Sigmoid colon (tissue), 7 donors: Measurements from ENCODE around the gene ATXN1. TPM values are rescaled to one million over a fixed set of nuclear protein-coding genes. Genes with fewer than 3 reads are reported as not detected.

Experiments
- DNase-seq: peaks from one replicate; pipeline ENCODE4 v3.0.0-alpha.2; 2019
- H3K27ac ChIP-seq, 4 donors: fragments of 200-600 bp; sonication (generic); one replicate each; pipeline ENCODE4 v1.5.1; 2016 to 2019; ENCODE audit warnings: mild to moderate bottlenecking in 1 of 4
- H3K27me3 ChIP-seq, 3 donors: fragments of 200-600 bp; sonication (generic); one replicate each; pipeline ENCODE4 v1.5.1; 2019; ENCODE audit warnings: mild to moderate bottlenecking in 1 of 3
- H3K36me3 ChIP-seq, 4 donors: fragments of 200-600 bp; sonication (generic); one replicate each; pipeline ENCODE4 v1.5.1; 2016 to 2019
- H3K4me1 ChIP-seq, 4 donors: fragments of 200-600 bp; sonication (generic); one replicate each; pipeline ENCODE4 v1.5.1; 2017 to 2019
- H3K4me3 ChIP-seq, 4 donors: fragments of 200-600 bp; sonication (generic); one replicate each; pipeline ENCODE4 v1.5.1; 2017 to 2019; ENCODE audit warnings: mild to moderate bottlenecking in 2 of 4, moderate library complexity in 1 of 4
- H3K9me3 ChIP-seq, 4 donors: fragments of 200-600 bp in 3 of 4; sonication (generic) in 3 of 4; one replicate each; pipeline versions ENCODE4 v1.5.1 to v1.6.1; 2013 to 2019
- CTCF ChIP-seq, 4 experiments: fragments of 450-650 bp in 3 of 4; fragments of 200-600 bp in 1 of 4; IDR thresholded peaks; one replicate each; pipeline ENCODE4 v1.5.1; 2016 to 2019; ENCODE audit warnings: antibody characterized with exemption in 4 of 4, mild to moderate bottlenecking in 3 of 4, moderate library complexity in 2 of 4
- EP300 ChIP-seq, 4 donors: sonication (generic); formaldehyde crosslinking; IDR thresholded peaks; one replicate each; pipeline ENCODE4 v1.6.1; 2017; ENCODE audit warnings: antibody characterized with exemption in 4 of 4
- POLR2A ChIP-seq, 2 donors: fragments of 450-650 bp; IDR thresholded peaks; one replicate each; pipeline ENCODE4 v1.6.1; 2016; ENCODE audit warnings: antibody characterized with exemption in 2 of 2, mild to moderate bottlenecking in 2 of 2, moderate library complexity in 2 of 2
- POLR2AphosphoS5 ChIP-seq, 4 donors: sonication (generic); formaldehyde crosslinking; IDR thresholded peaks; one replicate each; pipeline ENCODE4 v1.6.1; 2017; ENCODE audit warnings: antibody characterized with exemption in 4 of 4
- WGBS, 2 donors: extraction: QIAGEN DNeasy Blood & Tissue Kit; methylation state at CpG; one replicate each; pipeline ENCODE4 v1.1.7; 2013; 5-methylcytosine and 5-hydroxymethylcytosine counted together
- intact Hi-C: fragments of 100-400 bp; cut with DNase I; formaldehyde crosslinking; loops from one replicate; pipeline ENCODE4 v1.15.1; 2023
- polyA plus RNA-seq, 3 donors: library from polyadenylated mRNA; stranded (reverse); fragments of 200-250 nt; gene quantifications; one replicate each; pipeline ENCODE4 v1.2.3, GENCODE V29; 2013
- total RNA-seq, 4 donors: library from RNA; depleted of rRNA; stranded (reverse); fragments of >200 nt; gene quantifications; one replicate each; pipeline ENCODE4 v1.1.0, GENCODE V29; 2016
- donor health status: healthy with polysubstance abuse.
- donor health status: Bipolar disorder and iron deficiency.
- donor health status: healthy.

ATXN1 gene
- total and polyA plus RNA-seq, 7 donors = 4.8 to 95.3 (median 37.7) TPM

DNA sequence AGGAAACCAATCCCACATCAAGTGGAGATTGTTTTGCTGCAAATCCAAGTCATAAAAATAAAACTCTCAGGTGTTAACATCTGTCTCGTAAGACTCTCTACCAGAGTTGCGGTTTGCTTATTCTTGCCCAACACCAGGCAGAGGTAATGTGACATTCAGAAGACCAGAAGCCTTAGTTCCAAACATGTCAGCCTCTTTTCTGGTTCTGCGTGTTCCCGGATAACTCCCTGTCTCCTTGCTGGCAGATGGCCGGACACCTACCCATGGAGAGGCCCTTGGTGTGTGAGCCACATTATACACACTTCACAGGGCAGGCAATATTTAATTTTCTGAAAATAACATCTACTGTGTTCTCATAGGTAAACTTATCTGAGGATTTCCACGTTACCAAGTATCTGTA lies 449.5 kb downstream of the ATXN1 start:
- H3K27ac ChIP-seq = no peak overlapping the region
- no peak for DNase-seq
- H3K27me3 ChIP-seq = no peaks in the 10 kb centered on the region
- TF ChIP-seq POLR2A (IDR thresholded peaks at IDR 0.05) (no peak), POLR2AphosphoS5 (IDR thresholded peaks at IDR 0.05) (no peak), CTCF (IDR thresholded peaks at IDR 0.05) (no peak), EP300 (IDR thresholded peaks at IDR 0.05) (no peak)
- intact Hi-C loops = loop anchor here (10.0 kb wide), 1 partner anchor 67 kb away; no protein-coding TSS in a partner anchor
- peaks cover 0 to 3% (median 0%) of the 10 kb centered on the region in 4 donors for H3K4me1 ChIP-seq
- H3K9me3 ChIP-seq = no peaks in the 10 kb centered on the region
- H3K4me3 ChIP-seq = no peak overlapping the region
- WGBS, 2 donors = 90 to 91% methylated on average over 6 of the region's 6 CpGs
- H3K36me3 ChIP-seq = peaks cover 0 to 6% (median 0%) of the 10 kb centered on the region in 4 donors

DNA sequence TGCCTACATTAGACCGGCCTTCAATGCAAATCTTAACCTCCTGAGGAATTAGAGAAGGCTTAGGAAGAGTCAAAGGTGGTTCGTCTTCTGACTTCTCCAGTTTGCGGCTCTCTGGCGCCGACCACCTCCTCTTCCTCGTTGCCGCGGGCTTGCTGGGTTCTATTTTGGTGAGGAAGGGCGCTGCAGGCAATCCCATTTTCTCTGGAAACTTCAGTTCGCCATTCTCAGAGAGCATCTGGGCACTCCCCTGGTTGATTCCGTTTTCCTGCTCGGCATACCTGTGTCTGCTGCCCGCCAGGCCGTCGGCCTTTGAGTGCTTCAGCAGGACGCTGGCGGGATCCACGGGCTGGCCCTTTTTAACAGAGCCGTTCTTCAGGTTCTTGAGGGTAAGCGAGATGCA lies 454.9 kb downstream of the ATXN1 start:
- Histone ChIP-seq H3K27me3 (no peaks in the 10 kb centered on the region), H3K9me3 (no peaks in the 10 kb centered on the region), H3K4me3 (no peak overlapping the region), H3K4me1 (no peaks in the 10 kb centered on the region), H3K27ac (no peak overlapping the region), H3K36me3 (peaks cover 0 to 27% (median 3%) of the 10 kb centered on the region in 4 donors)
- intact Hi-C loops = no loop called here
- no peak for TF ChIP-seq EP300 (IDR thresholded peaks at IDR 0.05)
- no peak for TF ChIP-seq POLR2A (IDR thresholded peaks at IDR 0.05)
- no peak for TF ChIP-seq CTCF (IDR thresholded peaks at IDR 0.05)
- 89 to 96% methylated on average over 20 of the region's 20 CpGs for WGBS, 2 donors
- DNase-seq = no peak

GRCh38 chr6:16305788-16306187 lies 455.5 kb downstream of the ATXN1 start:
- Histone ChIP-seq H3K27me3 (no peaks in the 10 kb centered on the region), H3K36me3 (peaks cover 0 to 27% (median 3%) of the 10 kb centered on the region in 4 donors), H3K27ac (no peak overlapping the region), H3K9me3 (no peaks in the 10 kb centered on the region), H3K4me3 (no peak overlapping the region), H3K4me1 (no peaks in the 10 kb centered on the region)
- WGBS, 2 donors = 85 to 94% methylated on average over 19 of the region's 19 CpGs
- intact Hi-C loops = no loop called here
- no peak for TF ChIP-seq CTCF (IDR thresholded peaks at IDR 0.05)
- no peak for TF ChIP-seq POLR2A (IDR thresholded peaks at IDR 0.05)
- no peak for TF ChIP-seq EP300 (IDR thresholded peaks at IDR 0.05)
- no peak for TF ChIP-seq POLR2AphosphoS5 (IDR thresholded peaks at IDR 0.05)
- DNase-seq = no peak

GRCh38 chr6:16305246-16305725 lies 456.0 kb downstream of the ATXN1 start:
- no peak for DNase-seq
- WGBS, 2 donors = 61 to 82% methylated on average over 7 of the region's 7 CpGs
- intact Hi-C loops = no loop called here
- TF ChIP-seq POLR2AphosphoS5 (IDR thresholded peaks at IDR 0.05) = no peak
- no peak for TF ChIP-seq CTCF (IDR thresholded peaks at IDR 0.05)
- no peak for TF ChIP-seq POLR2A (IDR thresholded peaks at IDR 0.05)
- no peak for TF ChIP-seq EP300 (IDR thresholded peaks at IDR 0.05)
- Histone ChIP-seq H3K27me3 (no peaks in the 10 kb centered on the region), H3K4me3 (no peak overlapping the region), H3K9me3 (no peaks in the 10 kb centered on the region), H3K36me3 (peaks cover 0 to 27% (median 3%) of the 10 kb centered on the region in 4 donors), H3K27ac (no peak overlapping the region), H3K4me1 (no peaks in the 10 kb centered on the region)
